HepG2 (cell line): ENCODE measurements around the gene IGFL1. TPM values are rescaled to one million over a fixed set of nuclear protein-coding genes. Genes with fewer than 3 reads are reported as not detected.

Experiments used
- ATAC-seq: fragments of 200-7000 bp; cut with Tn5 transposase; 3 replicates; pipeline ENCODE4 v1.9.1; 2020; ENCODE audit warnings: mild to moderate bottlenecking, moderate library complexity
- BruUV-seq: library from RNA; stranded (reverse); fragments of 400-500 nt; replicated peaks from 2 replicates; lab custom pipeline; 2021; lab: Mats Ljungman, UMichigan
- CTCF ChIA-PET: fragments of 300-600 bp; formaldehyde crosslinking; extraction: SDS; loops from one replicate; lab custom pipeline; 2021; ENCODE audit warnings: low total read pairs, inconsistent platforms, low intra/inter-chr PET ratio; lab: Yijun Ruan, JAX
- POLR2A ChIA-PET: fragments of 350-600 bp; sonication (Branson Sonifier 250); formaldehyde crosslinking; loops from one replicate; lab custom pipeline; 2020; ENCODE audit warnings: antibody characterized with exemption, inconsistent platforms; lab: Yijun Ruan, JAX
- DNase-seq: peaks from one replicate; pipeline ENCODE4 v3.0.0-alpha.2; 2015; ENCODE audit warnings: low spot score
- FAIRE-seq: peaks from 3 replicates; lab custom pipeline; 2011; peaks lifted over from hg19 to GRCh38; lab: Jason Lieb, UNC
- H2AFZ ChIP-seq: one replicate; pipeline ENCODE4 v1.6.1; 2011; ENCODE audit warnings: low read length, inconsistent platforms
- H3K27ac ChIP-seq: fragments of 300-600 bp; 3 replicates; pipeline ENCODE4 v1.8.0; 2011; ENCODE audit warnings: mixed run types, mild to moderate bottlenecking, mixed read lengths, low read length, inconsistent platforms; ENCODE audit not compliant: insufficient read depth; ENCODE audit errors: extremely low read length
- H3K27me3 ChIP-seq, 2 experiments: fragments of 200-600 bp in 1 of 2; 2 replicates in 1 of 2; 3 replicates in 1 of 2; pipeline versions ENCODE4 v1.6.0 to v1.8.0; 2011; ENCODE audit warnings: low read length in 2 of 2, mild to moderate bottlenecking in 2 of 2, moderate library complexity in 2 of 2, inconsistent platforms in 1 of 2; ENCODE audit not compliant: insufficient read depth in 2 of 2, control insufficient read depth in 1 of 2
- H3K36me3 ChIP-seq, 2 experiments: fragments of 200-600 bp in 1 of 2; replicated peaks in 1 of 2; 2 replicates in 1 of 2; 3 replicates in 1 of 2; pipeline versions ENCODE4 v1.5.1 to v1.8.0; 2011; ENCODE audit warnings: low read length in 2 of 2, inconsistent platforms in 1 of 2; ENCODE audit not compliant: insufficient read depth in 2 of 2, control insufficient read depth in 1 of 2
- H3K4me1 ChIP-seq: 2 replicates; pipeline ENCODE4 v1.5.1; 2012; ENCODE audit warnings: low read length, inconsistent platforms; ENCODE audit not compliant: insufficient read depth
- H3K4me2 ChIP-seq: 2 replicates; pipeline ENCODE4 v1.6.0; 2011; ENCODE audit warnings: low read depth, low read length, inconsistent platforms
- H3K4me3 ChIP-seq, 3 experiments: fragments of 200-600 bp in 1 of 3; sonication (generic), shearing (Covaris generic) in 1 of 3; replicated peaks in 1 of 3; 2 replicates each; pipeline ENCODE4 v1.5.1; 2011 to 2016; ENCODE audit warnings: low read length in 3 of 3, inconsistent platforms in 2 of 3, low read depth in 2 of 3, mild to moderate bottlenecking in 2 of 3, control low read depth in 1 of 3, mixed read lengths in 1 of 3; ENCODE audit not compliant: insufficient read depth in 1 of 3
- H3K79me2 ChIP-seq: one replicate; pipeline ENCODE4 v1.6.1; 2011; ENCODE audit warnings: low read length, inconsistent platforms; ENCODE audit not compliant: insufficient read depth
- H3K9ac ChIP-seq: 2 replicates; pipeline ENCODE4 v1.6.0; 2011; ENCODE audit warnings: mild to moderate bottlenecking, low read depth, low read length, inconsistent platforms; ENCODE audit not compliant: insufficient read depth
- H3K9me3 ChIP-seq: 2 replicates; pipeline ENCODE4 v1.5.1; 2012; ENCODE audit warnings: mild to moderate bottlenecking, low read length
- H4K20me1 ChIP-seq: 2 replicates; pipeline ENCODE4 v1.6.0; 2011; ENCODE audit warnings: inconsistent platforms, mild to moderate bottlenecking, low read length, moderate library complexity; ENCODE audit not compliant: insufficient read depth
- AGO1 ChIP-seq: fragments of 200-400 bp; formaldehyde crosslinking; IDR thresholded peaks from 2 replicates; pipeline ENCODE4 v1.6.1; 2017; ENCODE audit warnings: mild to moderate bottlenecking, low read depth, low read length, moderate library complexity; ENCODE audit not compliant: poor library complexity, severe bottlenecking
- JUND ChIP-seq: sonication (generic); formaldehyde crosslinking; IDR thresholded peaks from 2 replicates; pipeline ENCODE4 v1.8.0; 2022; ENCODE audit warnings: mild to moderate bottlenecking, missing genetic modification reagents
- KDM3A ChIP-seq: IDR thresholded peaks from 2 replicates; pipeline ENCODE4 v1.6.1; 2018; ENCODE audit warnings: low read depth, missing compliant biosample characterization
- KLF11 ChIP-seq: IDR thresholded peaks from 2 replicates; pipeline ENCODE4 v1.6.1; 2016; ENCODE audit warnings: missing compliant biosample characterization
- SPEN ChIP-seq: sonication (generic); formaldehyde crosslinking; IDR thresholded peaks from 2 replicates; pipeline ENCODE4 v1.5.1; 2020; ENCODE audit warnings: low read depth, mild to moderate bottlenecking, missing genetic modification reagents
- ZNF326 ChIP-seq: sonication (generic); formaldehyde crosslinking; IDR thresholded peaks from 2 replicates; pipeline ENCODE4 v1.4.0; 2020; ENCODE audit warnings: missing genetic modification reagents, borderline replicate concordance
- WGBS: methylation state at CpG from one replicate; pipeline ENCODE4 v1.1.6; 2017; ENCODE audit warnings: low lambda C conversion rate; 5-methylcytosine and 5-hydroxymethylcytosine counted together
- in situ Hi-C: cut with HindIII; loops from 2 replicates; pipeline ENCODE4 v1.10.0; 2017; ENCODE audit warnings: low pct_unique_long_range_greater_than_20kb; ENCODE audit not compliant: extremely low pct_ligation_motif_present
- intact Hi-C: fragments of 100-400 bp; cut with micrococcal nuclease; formaldehyde crosslinking; loops from one replicate; pipeline ENCODE4 v1.10.0; 2022; ENCODE audit not compliant: unreplicated experiment
- polyA plus RNA-seq, 8 experiments: library from polyadenylated mRNA; depleted of rRNA in 3 of 8; stranded (reverse) in 7 of 8; unstranded in 1 of 8; fragments of >200 nt; fragmentation: Illumina TruSeq in 4 of 8; extraction: Trizol in 4 of 8; gene quantifications; 2 replicates each; pipeline versions ENCODE4 v1.2.1 to v1.2.3, GENCODE V29; 2011 to 2016; ENCODE audit warnings: low read depth in 4 of 8, missing spikeins in 1 of 8, mixed read lengths in 1 of 8; ENCODE audit not compliant: insufficient read depth in 1 of 8
- total RNA-seq, 5 experiments: library from RNA; depleted of rRNA; stranded (reverse); fragments of >200 nt; fragmentation: Illumina TruSeq; extraction: Trizol; gene quantifications; 2 replicates each; pipeline ENCODE4 v1.2.3, GENCODE V29; 2016; ENCODE audit warnings: low read depth in 1 of 5
- TF ChIP-seq, protein P1 (sequence below): sonication (generic); formaldehyde crosslinking; IDR thresholded peaks from 2 replicates; pipeline ENCODE4 v1.4.0; 2020; ENCODE audit warnings: missing genetic modification reagents, borderline replicate concordance

IGFL1 gene
- total and polyA plus RNA-seq, 2 of the 13 experiments (the other 11 are each of a cell fraction or from before 2014, with no cell fraction given): not detected

DNA sequence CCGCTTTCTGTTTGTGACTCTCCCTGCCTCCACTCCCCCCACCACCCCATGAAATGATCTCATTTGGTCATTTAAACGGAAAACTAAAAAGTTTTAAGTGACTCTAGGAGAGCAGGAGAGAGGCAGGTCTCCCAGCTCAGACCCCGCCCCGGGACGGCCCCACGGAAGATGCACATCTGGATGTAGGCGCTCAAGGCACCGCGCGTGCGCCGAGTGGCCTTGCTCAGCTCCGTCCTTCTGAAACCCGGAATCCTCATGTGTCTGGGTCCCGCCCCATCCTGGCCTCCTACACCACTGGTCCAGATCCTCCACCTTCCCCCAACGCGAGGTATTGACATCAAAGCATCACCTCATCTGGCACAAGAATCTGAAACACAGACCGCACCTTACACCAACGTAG lies 15.7 kb upstream of the IGFL1 start:
- Histone ChIP-seq H3K27me3 (peaks cover 0 to 24% of the 10 kb centered on the region in 2 experiments; a peak in 2 of 5 replicates), H3K79me2 (no peaks in the 10 kb centered on the region), H3K36me3 (no peaks in the 10 kb centered on the region), H3K9me3 (no peaks in the 10 kb centered on the region), H3K4me1 (no peaks in the 10 kb centered on the region), H4K20me1 (no peaks in the 10 kb centered on the region), H3K27ac (no peak overlapping the region), H3K9ac (no peak overlapping the region), H2AFZ (no peak overlapping the region), H3K4me2 (no peak overlapping the region), H3K4me3 (no peak overlapping the region)
- POLR2A ChIA-PET: no interaction called here
- TF ChIP-seq ZNF326 (CRISPR knock-in tag) (no peak), JUND (CRISPR knock-in tag) (no peak)
- no TSS peak for BruUV-seq
- DNase-seq (no peak), ATAC-seq (no peak), FAIRE-seq (no peak)
- intact Hi-C loops: no loop called here
- CTCF ChIA-PET: no interaction called here
- in situ Hi-C loops: no loop called here
- 59% methylated on average over 19 of the region's 19 CpGs for WGBS

DNA sequence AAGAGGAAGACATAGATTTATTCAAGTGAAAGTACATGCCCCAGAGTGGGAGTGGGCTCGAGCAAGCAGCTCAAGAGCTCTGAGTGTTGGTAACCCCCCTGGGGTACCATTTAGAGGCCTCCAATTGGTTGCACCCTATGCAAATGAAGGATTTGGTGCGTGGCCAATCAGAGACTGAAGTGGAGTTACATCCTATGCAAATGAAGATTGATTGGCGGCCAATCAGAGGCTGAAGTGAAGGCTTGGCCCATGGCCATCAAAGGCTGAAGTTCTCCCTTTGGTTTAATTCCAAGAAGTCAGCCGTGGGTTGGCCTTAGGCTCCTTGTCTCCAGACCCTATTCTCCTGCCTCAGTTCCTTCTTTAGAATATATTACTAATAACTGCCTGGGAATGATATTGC lies 12.9 kb upstream of the IGFL1 start:
- ChIA-PET POLR2A (no interaction called here), CTCF (no interaction called here)
- no peaks in the 10 kb centered on the region for H3K79me2 ChIP-seq
- no peaks in the 10 kb centered on the region for H3K36me3 ChIP-seq
- 0% methylated on average over 2 of the region's 4 CpGs for WGBS
- in situ Hi-C loops: no loop called here
- no peak for DNase-seq
- FAIRE-seq: no peak
- no TSS peak for BruUV-seq
- H3K4me1 ChIP-seq: no peaks in the 10 kb centered on the region
- intact Hi-C loops: no loop called here
- H3K4me3 ChIP-seq: no peak overlapping the region
- no peak for ATAC-seq
- no peaks in the 10 kb centered on the region for H4K20me1 ChIP-seq
- peaks cover 0 to 12% of the 10 kb centered on the region in 2 experiments; a peak in 2 of 5 replicates for H3K27me3 ChIP-seq
- no peak overlapping the region for H3K27ac ChIP-seq
- no peak overlapping the region for H2AFZ ChIP-seq
- no peak overlapping the region for H3K9ac ChIP-seq
- no peaks in the 10 kb centered on the region for H3K9me3 ChIP-seq
- no peak overlapping the region for H3K4me2 ChIP-seq
- TF ChIP-seq KLF11 (CRISPR knock-in tag) (no peak), KDM3A (CRISPR knock-in tag) (no peak), SPEN (CRISPR knock-in tag) (no peak), AGO1 (no peak)
- TF ChIP-seq, protein P1, sequence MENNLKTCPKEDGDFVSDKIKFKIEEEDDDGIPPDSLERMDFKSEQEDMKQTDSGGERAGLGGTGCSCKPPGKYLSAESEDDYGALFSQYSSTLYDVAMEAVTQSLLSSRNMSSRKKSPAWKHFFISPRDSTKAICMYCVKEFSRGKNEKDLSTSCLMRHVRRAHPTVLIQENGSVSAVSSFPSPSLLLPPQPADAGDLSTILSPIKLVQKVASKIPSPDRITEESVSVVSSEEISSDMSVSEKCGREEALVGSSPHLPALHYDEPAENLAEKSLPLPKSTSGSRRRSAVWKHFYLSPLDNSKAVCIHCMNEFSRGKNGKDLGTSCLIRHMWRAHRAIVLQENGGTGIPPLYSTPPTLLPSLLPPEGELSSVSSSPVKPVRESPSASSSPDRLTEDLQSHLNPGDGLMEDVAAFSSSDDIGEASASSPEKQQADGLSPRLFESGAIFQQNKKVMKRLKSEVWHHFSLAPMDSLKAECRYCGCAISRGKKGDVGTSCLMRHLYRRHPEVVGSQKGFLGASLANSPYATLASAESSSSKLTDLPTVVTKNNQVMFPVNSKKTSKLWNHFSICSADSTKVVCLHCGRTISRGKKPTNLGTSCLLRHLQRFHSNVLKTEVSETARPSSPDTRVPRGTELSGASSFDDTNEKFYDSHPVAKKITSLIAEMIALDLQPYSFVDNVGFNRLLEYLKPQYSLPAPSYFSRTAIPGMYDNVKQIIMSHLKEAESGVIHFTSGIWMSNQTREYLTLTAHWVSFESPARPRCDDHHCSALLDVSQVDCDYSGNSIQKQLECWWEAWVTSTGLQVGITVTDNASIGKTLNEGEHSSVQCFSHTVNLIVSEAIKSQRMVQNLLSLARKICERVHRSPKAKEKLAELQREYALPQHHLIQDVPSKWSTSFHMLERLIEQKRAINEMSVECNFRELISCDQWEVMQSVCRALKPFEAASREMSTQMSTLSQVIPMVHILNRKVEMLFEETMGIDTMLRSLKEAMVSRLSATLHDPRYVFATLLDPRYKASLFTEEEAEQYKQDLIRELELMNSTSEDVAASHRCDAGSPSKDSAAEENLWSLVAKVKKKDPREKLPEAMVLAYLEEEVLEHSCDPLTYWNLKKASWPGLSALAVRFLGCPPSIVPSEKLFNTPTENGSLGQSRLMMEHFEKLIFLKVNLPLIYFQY (CRISPR knock-in tag): no peak
